IPS-18c (cell line): ENCODE results near the gene CREBL2.
"Not testable (repeated sequence)": the region's sequence is repeated elsewhere in the genome, so short reads cannot be mapped to it uniquely, and the experiment has no call there.

Experiments used
- H3K4me3 ChIP-seq: 2 replicates; pipeline ENCODE4 v1.7.0; 2013; ENCODE audit warnings: low read depth, mild to moderate bottlenecking, low read length, moderate library complexity; ENCODE audit not compliant: insufficient read depth
- H3K9me3 ChIP-seq: one replicate; pipeline ENCODE4 v1.6.1; 2013; ENCODE audit warnings: mild to moderate bottlenecking, low read length, moderate library complexity; ENCODE audit not compliant: control insufficient read depth, insufficient read depth

CREBL2 gene

DNA sequence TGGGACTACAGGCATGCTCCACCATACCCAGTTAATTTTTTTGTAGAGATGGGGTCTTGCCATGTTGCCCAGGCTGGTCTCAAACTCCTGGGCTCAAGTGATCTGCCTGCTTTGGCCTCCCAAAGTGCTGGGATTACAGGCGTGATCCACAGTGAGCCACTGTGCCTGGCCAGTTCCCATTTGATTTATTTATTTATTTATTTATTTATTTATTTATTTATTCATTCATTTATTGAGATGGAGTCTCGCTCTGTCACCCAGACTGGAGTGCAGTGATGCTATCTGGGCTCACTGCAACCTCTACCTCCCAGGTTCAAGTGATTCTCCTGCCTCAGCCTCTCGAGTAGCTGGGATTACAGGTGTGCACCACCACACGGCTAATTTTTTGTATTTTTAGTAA is 41.0 kb downstream of the CREBL2 start:
- not testable (repeated sequence) for H3K4me3 ChIP-seq
- H3K9me3 ChIP-seq: peaks cover 16% of the 10 kb centered on the region

DNA sequence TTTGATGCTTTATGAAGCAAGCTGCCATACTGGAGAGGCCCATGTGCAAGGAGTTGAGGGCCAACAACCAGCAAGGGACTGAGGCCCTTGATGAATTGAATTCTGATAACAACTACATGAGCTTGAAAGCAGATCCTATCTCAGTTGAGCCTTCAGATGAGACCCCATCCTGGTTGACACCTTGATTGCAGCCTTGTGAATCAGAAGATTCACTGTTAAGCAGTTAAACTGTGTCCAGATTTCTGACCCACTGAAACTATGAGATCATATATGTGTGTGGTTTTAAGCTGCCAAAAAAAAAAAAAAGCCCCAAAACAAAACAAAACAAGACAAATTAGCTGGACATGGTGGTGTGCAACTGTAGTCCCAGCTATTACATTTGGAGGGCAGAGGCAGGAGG is 42.2 kb downstream of the CREBL2 start:
- no peak overlapping the region for H3K4me3 ChIP-seq
- H3K9me3 ChIP-seq: peaks cover 6% of the 10 kb centered on the region

DNA sequence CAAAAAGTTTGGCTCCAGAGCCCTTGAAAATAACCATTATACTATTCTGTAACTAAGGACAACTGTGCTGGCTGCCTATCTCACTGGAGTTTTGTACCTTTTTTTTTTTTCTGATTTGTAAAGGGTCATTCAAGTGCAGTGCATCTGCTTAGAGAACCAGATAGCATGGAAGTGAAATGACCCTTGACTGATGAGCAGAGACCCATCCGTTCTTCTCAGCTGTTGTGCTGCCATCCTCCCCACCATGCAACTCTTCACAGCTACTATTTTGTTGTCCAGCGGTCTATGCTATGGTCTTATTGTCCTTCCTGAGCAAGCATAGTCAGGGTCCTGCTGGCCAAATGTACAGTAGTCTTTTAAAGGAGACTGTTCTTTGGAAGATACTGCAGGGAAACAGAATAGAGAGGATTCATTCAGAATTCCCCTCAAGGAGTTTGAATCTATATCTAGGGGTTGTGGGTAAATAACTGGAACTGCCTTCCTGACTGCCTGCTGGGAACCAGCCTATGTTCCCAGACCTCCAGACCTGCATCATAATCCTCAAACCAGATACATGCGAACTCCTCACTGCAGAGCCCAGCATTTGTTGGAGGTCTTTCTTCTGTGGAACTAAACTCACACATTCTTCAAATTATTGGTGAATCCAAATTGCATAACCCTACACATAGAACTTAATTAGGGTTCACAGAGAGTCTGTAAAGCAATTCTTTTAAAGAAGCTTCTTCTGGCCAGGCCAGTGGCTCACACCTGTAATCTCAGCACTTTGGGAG is 43.2 kb downstream of the CREBL2 start:
- no peak overlapping the region for H3K4me3 ChIP-seq
- peaks cover 6% of the 10 kb centered on the region for H3K9me3 ChIP-seq

DNA sequence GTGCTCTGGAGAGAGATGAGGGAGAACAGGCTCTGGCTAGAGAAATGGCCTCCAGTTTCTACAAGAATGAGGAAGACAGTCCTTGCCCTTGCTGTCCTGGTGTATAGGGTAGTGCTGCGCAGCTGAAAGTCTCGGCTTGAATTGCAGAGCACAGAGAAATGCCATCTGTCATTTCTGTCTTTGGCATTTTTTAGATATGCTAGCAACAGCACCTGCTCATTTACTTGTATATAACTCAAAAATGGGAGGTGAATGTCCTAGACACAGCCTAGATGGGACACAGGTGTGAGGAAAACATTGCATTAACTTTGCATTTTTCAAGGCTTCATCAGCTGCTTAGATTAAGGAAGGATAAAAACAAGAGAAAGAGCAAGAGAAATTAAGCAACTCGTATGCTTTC is 48.5 kb downstream of the CREBL2 start:
- Histone ChIP-seq H3K4me3 (no peak overlapping the region), H3K9me3 (no peaks in the 10 kb centered on the region)

DNA sequence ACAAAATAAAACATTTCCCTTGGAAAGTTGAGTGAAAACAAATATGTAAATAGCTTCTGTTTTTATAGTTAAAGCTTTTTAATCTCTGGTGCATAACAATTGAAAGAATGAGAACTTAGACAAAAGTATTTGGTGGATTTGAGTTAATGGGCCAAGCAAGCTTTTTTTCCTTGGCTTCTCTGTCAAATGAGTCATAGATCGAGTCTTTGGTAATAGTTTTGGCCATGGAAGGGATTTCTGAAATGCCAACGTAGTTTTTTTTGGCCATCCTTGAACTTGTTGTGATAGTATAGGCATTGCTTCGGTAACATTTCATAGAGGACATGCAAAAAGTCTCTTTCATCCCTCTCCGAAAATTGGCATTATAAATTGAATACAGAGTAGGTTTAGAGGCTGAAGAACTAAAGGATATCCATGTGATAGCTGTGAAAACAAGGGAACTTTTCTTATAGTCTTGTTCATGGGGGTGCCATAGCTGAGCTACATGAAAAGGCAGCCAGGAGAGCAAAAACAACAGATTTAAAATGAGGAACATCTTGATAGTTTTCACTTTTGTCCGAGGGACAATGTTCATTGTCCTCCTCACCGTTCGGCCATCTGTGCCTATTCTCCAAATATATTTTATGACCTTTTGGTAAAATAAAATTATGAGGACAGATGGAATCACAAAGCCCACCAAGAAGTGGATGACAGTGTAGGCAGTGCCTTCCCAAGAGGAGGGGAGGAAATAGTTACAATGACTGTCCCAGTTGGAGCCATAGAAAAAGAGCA is 49.6 kb downstream of the CREBL2 start:
- no peaks in the 10 kb centered on the region for H3K9me3 ChIP-seq

DNA sequence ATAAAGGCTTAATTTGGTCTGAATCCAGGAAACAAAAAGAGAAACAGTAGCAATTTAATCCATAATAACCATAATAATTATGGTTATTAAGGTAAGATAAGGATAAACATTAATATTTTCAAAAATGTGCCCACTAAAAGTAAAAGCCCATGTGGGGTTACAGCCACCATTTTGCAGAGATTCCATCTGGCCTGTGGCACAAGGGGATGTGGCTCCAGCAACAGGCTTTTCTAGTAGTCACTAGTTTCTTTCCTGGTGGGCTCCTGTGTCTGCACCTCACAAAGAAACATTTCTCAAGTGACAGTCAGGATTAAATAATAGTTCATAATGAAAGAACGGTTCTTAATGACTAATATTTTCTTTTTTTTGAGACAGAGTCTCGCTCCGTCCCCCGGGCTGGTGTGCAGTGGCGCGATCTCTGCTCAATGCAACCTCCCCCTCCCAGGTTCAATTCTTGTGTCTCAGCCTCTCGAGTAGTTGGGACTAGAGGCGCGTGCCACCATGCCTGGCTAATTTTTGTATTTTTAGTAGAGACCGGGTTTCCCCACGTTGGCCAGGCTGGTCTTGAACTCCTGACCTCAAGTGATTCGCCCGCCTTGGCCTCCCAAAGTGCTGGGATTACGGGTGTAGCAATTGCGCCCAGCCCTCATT is 52.1 kb downstream of the CREBL2 start:
- H3K9me3 ChIP-seq: no peaks in the 10 kb centered on the region

More for the DNA sequence above, 49.6 kb downstream of the CREBL2 start:
- H3K4me3 ChIP-seq: no peak overlapping the region

DNA sequence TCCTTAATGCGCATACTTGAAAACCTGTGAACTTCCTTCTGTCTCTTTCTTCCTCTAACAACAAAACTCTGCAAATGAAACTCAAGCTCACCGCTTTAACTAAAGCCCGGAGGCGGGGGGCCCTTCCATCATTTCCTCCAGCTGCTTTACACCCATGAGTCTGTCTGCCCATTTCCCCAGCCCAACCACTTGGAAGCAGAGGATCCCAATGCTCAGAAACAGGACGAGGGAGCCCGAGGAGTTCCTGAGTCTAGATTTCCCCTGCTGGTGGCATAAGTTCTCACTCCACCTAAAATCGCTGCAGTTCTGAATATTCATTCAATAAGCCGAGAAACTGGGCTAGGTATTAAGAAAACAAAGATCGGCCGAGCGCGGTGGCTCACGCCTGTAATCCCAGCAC is 53.5 kb downstream of the CREBL2 start:
- H3K9me3 ChIP-seq: no peaks in the 10 kb centered on the region
- no peak overlapping the region for H3K4me3 ChIP-seq

More for the DNA sequence above, 52.1 kb downstream of the CREBL2 start:
- no peak overlapping the region for H3K4me3 ChIP-seq

DNA sequence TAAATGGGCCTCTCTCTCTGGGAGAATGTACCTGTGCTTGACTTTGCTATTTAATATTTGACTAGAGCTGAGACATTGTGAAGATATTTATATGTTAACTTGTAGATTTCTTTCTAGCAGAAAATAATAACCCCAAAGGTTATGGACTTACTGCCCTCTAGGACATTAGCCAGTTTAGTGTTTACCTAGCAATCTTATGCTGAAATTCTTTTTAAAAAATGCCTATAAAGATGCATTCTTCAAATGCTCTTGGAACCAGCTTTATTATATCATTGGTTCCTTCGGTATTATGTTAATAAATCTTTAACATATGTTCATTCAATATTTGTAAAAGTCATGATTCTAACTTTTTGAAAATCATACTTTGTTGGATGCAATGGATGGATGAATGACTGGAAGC is 56.3 kb downstream of the CREBL2 start:
- H3K9me3 ChIP-seq: no peaks in the 10 kb centered on the region

DNA sequence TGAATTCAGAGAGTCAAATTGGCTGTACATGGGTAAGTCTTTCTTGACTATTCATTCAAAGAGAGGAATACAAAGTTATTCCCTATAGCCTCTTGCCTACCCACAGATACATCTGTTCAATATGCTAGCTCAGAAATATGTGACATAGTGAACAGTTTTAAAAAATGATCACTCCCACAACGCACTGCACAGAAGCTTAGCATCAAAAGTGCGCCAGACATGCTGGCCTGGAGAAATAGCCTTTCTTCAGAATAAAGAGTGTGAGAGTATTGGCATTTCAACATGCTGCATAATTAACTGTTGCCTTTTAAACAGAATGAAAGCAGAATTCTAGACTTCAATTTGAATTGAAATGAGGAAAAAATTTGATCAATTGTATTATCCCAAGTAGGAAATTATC is 57.3 kb downstream of the CREBL2 start:
- Histone ChIP-seq H3K4me3 (no peak overlapping the region), H3K9me3 (no peaks in the 10 kb centered on the region)

More for the DNA sequence above, 56.3 kb downstream of the CREBL2 start:
- H3K4me3 ChIP-seq: no peak overlapping the region

DNA sequence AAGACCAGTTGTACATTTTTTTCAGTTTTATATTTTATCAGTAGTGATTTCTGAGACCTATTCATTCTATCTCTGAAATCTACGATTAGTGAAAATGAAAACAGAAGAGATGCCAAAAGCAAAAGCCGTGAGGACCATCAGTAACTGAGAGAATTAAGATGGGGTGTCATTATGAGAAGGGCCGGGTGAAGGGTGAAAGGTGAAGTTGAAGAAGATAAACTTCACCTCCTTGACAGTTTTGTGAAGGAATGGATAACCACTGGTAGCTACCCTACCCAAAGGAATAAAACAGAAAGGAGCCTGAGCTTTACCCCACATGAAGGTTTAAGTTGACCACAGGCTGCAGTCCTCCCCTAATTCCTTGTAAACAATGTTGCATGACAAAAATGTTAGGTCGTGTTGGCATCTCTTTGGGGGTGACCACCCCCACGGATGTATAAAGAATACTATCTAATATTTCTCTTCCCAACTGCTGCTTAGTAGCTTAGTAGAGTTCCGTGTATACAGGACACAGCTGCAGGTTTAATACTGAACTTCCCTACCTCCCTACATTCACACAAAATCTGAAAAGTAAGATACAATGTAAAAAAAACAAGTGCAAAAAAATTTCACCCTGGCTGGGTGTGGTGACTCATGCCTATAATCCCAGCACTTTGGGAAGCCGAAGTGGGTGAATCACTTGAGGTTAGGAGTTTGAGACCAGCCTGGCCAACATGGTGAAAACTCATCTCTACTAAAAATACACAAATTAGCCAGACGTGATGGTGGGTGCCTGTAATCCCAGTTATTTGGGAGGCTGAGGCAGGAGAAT is 60.4 kb downstream of the CREBL2 start:
- H3K4me3 ChIP-seq: no peak overlapping the region

DNA sequence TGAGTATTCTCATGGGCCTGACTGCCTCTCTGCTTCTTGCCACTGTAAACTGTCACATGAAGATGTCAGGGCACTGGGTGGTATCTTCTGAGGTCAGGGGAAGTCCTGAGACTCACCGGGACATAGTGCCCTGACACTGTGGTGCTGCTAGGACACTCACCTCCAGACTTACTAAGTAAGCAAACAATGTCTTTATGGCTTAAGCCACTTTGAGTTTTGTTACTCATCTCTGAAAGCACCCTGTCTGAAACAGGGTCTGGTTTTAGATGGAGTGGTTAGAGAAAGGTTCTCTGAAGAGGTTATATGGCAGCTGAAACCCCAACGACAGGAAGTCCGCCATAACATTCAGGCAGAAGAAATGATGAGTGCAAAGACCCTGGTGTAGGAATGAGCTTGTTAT is 61.6 kb downstream of the CREBL2 start:
- Histone ChIP-seq H3K9me3 (no peaks in the 10 kb centered on the region), H3K4me3 (no peak overlapping the region)

More for the DNA sequence above, 60.4 kb downstream of the CREBL2 start:
- H3K9me3 ChIP-seq: no peaks in the 10 kb centered on the region

DNA sequence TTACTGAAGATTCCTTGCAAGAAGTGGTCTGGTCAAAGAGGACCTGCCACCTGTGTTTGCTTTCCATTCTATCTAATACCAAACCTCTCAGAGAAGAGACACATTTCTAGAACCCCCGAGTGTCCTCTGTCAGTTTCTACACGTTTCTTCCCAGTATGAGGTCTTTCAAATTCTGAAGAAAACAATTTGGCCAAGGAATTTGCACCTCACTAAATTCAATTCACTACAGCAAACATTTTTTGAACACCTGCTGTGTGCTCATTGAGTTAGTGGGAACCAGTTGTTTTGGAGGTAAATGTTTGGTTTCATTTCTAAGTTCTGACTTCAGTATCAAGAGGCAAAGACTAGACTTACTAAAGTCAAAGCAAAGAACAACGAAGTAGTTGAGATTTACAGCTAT is 64.9 kb downstream of the CREBL2 start:
- Histone ChIP-seq H3K9me3 (no peaks in the 10 kb centered on the region), H3K4me3 (no peak overlapping the region)

DNA sequence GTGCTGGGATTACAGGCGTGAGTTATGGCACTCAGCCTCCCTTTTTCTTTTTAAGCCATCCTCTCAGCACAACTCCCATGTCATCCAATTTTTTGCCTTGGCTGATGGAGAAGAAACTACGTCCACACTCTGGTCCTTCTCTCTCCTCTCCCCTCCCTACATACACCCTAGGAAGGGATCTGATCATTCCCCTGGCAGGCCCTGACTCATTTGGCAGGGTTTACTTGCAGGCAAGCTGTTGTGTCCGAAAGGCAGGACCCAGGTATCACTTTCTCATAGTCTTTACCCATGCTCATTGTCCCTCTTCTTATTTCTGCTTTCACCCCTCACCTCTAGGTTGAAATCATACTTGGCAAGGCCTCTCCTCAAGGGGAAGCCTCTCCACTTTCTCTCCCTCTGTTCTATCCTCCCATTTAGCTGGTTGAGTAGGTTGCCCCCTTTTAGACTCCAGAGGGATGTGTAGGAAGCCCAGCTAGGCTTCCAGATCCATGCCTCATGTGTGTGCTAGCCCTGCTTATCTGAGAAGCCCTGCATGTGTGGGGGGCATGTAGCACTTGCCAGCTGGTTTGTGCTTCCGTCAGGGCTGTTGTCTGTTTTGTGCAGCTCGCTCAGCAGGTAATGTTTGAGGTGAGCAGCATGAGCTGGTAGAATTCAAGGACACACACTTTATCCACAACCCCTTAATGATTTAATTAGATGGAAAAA is 69.5 kb downstream of the CREBL2 start:
- no peaks in the 10 kb centered on the region for H3K9me3 ChIP-seq
- no peak overlapping the region for H3K4me3 ChIP-seq

DNA sequence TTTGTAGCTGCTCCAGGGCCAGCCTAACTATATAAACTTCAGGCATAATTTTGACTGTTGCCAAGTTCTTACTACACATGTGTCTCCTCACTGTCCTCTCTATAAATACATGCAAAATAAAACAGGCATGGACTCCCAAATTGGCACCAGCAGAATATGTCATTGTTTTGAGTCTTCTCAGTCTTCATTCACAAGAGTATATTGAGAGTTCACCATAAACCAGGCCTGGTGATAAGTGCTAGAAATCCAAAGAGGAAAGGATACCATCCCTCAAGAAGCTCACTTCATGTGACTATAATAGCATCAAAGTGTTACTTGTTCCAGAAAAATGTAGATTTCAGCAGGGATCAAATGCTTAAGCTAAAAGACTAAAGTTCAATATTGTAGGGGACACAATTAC is 70.6 kb downstream of the CREBL2 start:
- Histone ChIP-seq H3K4me3 (no peak overlapping the region), H3K9me3 (no peaks in the 10 kb centered on the region)

DNA sequence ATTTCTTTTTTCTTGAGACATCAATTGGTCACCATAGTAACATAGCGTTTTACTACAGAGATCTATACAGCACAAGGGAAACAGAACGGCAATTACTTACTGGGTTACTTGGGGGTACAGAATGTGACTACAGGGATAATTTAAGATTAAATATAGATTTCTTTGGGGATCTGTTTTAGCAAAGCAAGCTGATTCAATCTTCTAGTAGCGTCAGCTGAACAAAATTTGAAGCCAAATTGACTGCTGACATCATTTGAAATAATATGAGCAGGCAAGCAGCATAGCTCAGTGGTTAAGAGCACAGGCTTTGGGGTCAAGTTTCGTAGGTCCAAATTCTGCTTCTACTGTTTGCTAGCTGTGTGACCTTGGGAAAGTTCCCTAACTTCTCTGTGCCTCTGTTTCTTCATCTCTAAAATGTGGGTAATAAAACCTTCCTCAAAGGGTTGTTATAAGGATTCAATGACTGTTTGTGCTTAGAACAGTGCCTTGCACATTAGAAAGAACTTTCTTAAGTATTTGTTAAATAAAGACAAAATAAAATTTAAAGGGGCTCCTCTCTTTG is 71.5 kb downstream of the CREBL2 start:
- no peaks in the 10 kb centered on the region for H3K9me3 ChIP-seq
- peak overlapping the region; percentile 49; the same call in 1 of the 2 replicates for H3K4me3 ChIP-seq

DNA sequence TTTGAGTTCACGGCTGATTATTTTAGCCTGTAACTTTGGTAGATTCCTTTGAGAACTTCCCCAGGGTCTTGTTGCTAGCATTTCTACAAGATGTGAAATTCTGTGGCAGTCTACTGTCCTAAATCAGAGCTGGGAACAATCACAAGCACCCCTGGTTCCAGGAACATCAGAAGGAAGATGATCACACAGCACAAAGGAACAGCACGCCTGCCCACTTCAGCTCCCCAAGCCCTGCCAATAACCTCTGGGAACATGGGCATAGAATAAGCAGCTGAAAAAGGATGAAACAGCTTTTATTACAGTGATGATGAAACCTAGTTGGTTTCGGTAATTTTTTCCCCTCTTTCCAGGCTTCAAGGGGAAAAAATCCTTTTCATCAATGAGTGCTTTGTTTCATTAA is 72.0 kb downstream of the CREBL2 start:
- H3K4me3 ChIP-seq: peak overlapping the region; percentile 49
- H3K9me3 ChIP-seq: no peaks in the 10 kb centered on the region
